K562 (cell line): ENCODE results near the gene TMEM129. TPM values are rescaled to one million over a fixed set of nuclear protein-coding genes. Genes with fewer than 3 reads are reported as not detected.
A peak's percentile ranks its signal among the peaks of the same experiment; 100 is the strongest.

ENCODE experiments used
- ATAC-seq: fragments of 200-7000 bp; cut with Tn5 transposase; 3 replicates; pipeline ENCODE4 v1.9.1; 2020; ENCODE audit warnings: moderate library complexity
- BruUV-seq: library from RNA; stranded (reverse); fragments of 400-500 nt; replicated peaks from 2 replicates; lab custom pipeline; 2021; lab: Mats Ljungman, UMichigan
- CTCF ChIA-PET: fragments of 300-600 bp; formaldehyde crosslinking; extraction: SDS; loops from one replicate; lab custom pipeline; 2021; ENCODE audit warnings: low intra/inter-chr PET ratio; lab: Yijun Ruan, JAX
- POLR2A ChIA-PET: fragments of 300-600, 350-650 bp; sonication (Branson Sonifier 250); formaldehyde crosslinking; extraction: SDS; loops from one replicate; lab custom pipeline; 2021; ENCODE audit warnings: antibody characterized with exemption, inconsistent platforms; lab: Yijun Ruan, JAX
- DNase-seq, 4 experiments: peaks; one replicate each; pipeline versions ENCODE4 v3.0.0 to v3.0.0-alpha.2; 2011 to 2018; ENCODE audit warnings: low spot score in 3 of 4, mixed read lengths in 3 of 4; ENCODE audit errors: extremely low read depth in 1 of 4
- FAIRE-seq: peaks from 2 replicates; lab custom pipeline; 2011; peaks lifted over from hg19 to GRCh38; lab: Jason Lieb, UNC
- H2AFZ ChIP-seq: 2 replicates; pipeline ENCODE4 v1.6.0; 2011; ENCODE audit warnings: low read depth, low read length, control low read depth, inconsistent platforms
- H3K27ac ChIP-seq: fragments of 200-600 bp; 3 replicates; pipeline ENCODE4 v1.8.0; 2011; ENCODE audit warnings: low read depth, mild to moderate bottlenecking, control low read depth, inconsistent platforms, low read length, moderate library complexity, mixed read lengths; ENCODE audit errors: extremely low read depth
- H3K27me3 ChIP-seq, 2 experiments: fragments of 300-600 bp in 1 of 2; 2 replicates in 1 of 2; 3 replicates in 1 of 2; pipeline versions ENCODE4 v1.6.0 to v1.8.0; 2011; ENCODE audit warnings: inconsistent platforms in 2 of 2, low read length in 2 of 2, mild to moderate bottlenecking in 1 of 2, mixed read lengths in 1 of 2, moderate library complexity in 1 of 2; ENCODE audit not compliant: control insufficient read depth in 2 of 2, insufficient read depth in 2 of 2
- H3K36me3 ChIP-seq: fragments of 300-600 bp; 3 replicates; pipeline ENCODE4 v1.8.0; 2011; ENCODE audit warnings: mild to moderate bottlenecking, low read length, inconsistent platforms; ENCODE audit not compliant: control insufficient read depth, insufficient read depth
- H3K4me1 ChIP-seq, 2 experiments: fragments of 200-600 bp in 1 of 2; replicated peaks in 1 of 2; 2 replicates in 1 of 2; 3 replicates in 1 of 2; pipeline versions ENCODE4 v1.5.1 to v1.8.0; 2011; ENCODE audit warnings: inconsistent platforms in 2 of 2, low read length in 2 of 2, mild to moderate bottlenecking in 1 of 2, mixed read lengths in 1 of 2, moderate library complexity in 1 of 2; ENCODE audit not compliant: control insufficient read depth in 2 of 2, insufficient read depth in 2 of 2
- H3K4me2 ChIP-seq: 2 replicates; pipeline ENCODE4 v1.6.1; 2011; ENCODE audit warnings: low read length, control low read depth, inconsistent platforms, mixed read lengths; ENCODE audit not compliant: insufficient read depth
- H3K4me3 ChIP-seq: fragments of 200-600 bp; sonication (generic), shearing (Covaris generic); 2 replicates; pipeline ENCODE4 v1.5.1; 2016; ENCODE audit warnings: control low read depth, inconsistent platforms
- H3K79me2 ChIP-seq: fragments of 200-600 bp; 3 replicates; pipeline ENCODE4 v1.8.0; 2011; ENCODE audit warnings: low read length, inconsistent platforms; ENCODE audit not compliant: control insufficient read depth, insufficient read depth
- H3K9ac ChIP-seq, 2 experiments: 2 replicates each; pipeline versions ENCODE4 v1.6.0 to v1.6.1; 2011; ENCODE audit warnings: low read depth in 2 of 2, low read length in 2 of 2, control low read depth in 1 of 2, inconsistent platforms in 1 of 2, mild to moderate bottlenecking in 1 of 2, mixed read lengths in 1 of 2; ENCODE audit not compliant: insufficient read depth in 1 of 2
- H3K9me1 ChIP-seq: one replicate; pipeline ENCODE4 v1.6.0; 2011; ENCODE audit warnings: inconsistent platforms, mild to moderate bottlenecking, low read length, moderate library complexity; ENCODE audit not compliant: control insufficient read depth, insufficient read depth
- H3K9me3 ChIP-seq: replicated peaks from 2 replicates; pipeline ENCODE4 v1.5.1; 2011; ENCODE audit warnings: low read depth, low read length, inconsistent platforms; ENCODE audit not compliant: control insufficient read depth, insufficient read depth
- H4K20me1 ChIP-seq: replicated peaks from 2 replicates; pipeline ENCODE4 v1.6.1; 2011; ENCODE audit warnings: low read length, inconsistent platforms, mixed read lengths; ENCODE audit not compliant: control insufficient read depth, insufficient read depth
- ADNP ChIP-seq: fragments of 200-800 bp; sonication (Bioruptor generic); IDR thresholded peaks from 2 replicates; pipeline ENCODE4 v1.6.1; 2016; ENCODE audit warnings: missing genetic modification characterization, missing compliant biosample characterization
- ERF ChIP-seq: fragments of 450-650 bp; formaldehyde crosslinking; IDR thresholded peaks from 2 replicates; pipeline ENCODE4 v1.4.0; 2020; ENCODE audit warnings: mild to moderate bottlenecking, mixed read lengths
- GABPB1 ChIP-seq: sonication (generic); formaldehyde crosslinking; IDR thresholded peaks from 2 replicates; pipeline ENCODE4 v1.8.0; 2022; ENCODE audit warnings: mild to moderate bottlenecking, missing genetic modification reagents
- HIVEP1 ChIP-seq: fragments of 250-450 bp; sonication (Bioruptor Pico); IDR thresholded peaks from 2 replicates; pipeline ENCODE4 v1.4.0; 2020; ENCODE audit warnings: mild to moderate bottlenecking
- MXD1 ChIP-seq: fragments of 250-450 bp; sonication (Bioruptor Pico); IDR thresholded peaks from 2 replicates; pipeline ENCODE4 v1.8.0; 2021; ENCODE audit warnings: borderline replicate concordance, mild to moderate bottlenecking, moderate library complexity; ENCODE audit not compliant: poor library complexity, severe bottlenecking
- NFYB ChIP-seq: IDR thresholded peaks from 2 replicates; pipeline ENCODE4 v1.6.1; 2011; ENCODE audit warnings: mild to moderate bottlenecking, moderate library complexity; ENCODE audit not compliant: insufficient read length; ENCODE audit errors: extremely low read depth
- ZC3H4 ChIP-seq: sonication (generic); formaldehyde crosslinking; IDR thresholded peaks from 2 replicates; pipeline ENCODE4 v1.9.0; 2021; ENCODE audit warnings: missing genetic modification reagents, borderline replicate concordance
- ZNF277 ChIP-seq: fragments of 250-450 bp; sonication (Bioruptor Pico); IDR thresholded peaks from 2 replicates; pipeline ENCODE4 v1.8.0; 2022; ENCODE audit warnings: inconsistent platforms, mild to moderate bottlenecking, moderate library complexity, borderline replicate concordance
- WGBS: fragments of 100-300 bp; shearing (Covaris generic); methylation state at CpG from one replicate; pipeline ENCODE4 v1.1.6; 2016; ENCODE audit warnings: low coverage, mixed read lengths; ENCODE audit not compliant: insufficient coverage; ENCODE audit errors: missing lambda C conversion rate; 5-methylcytosine and 5-hydroxymethylcytosine counted together
- in situ Hi-C: fragments of 300-500 bp; cut with MboI; formaldehyde crosslinking; loops from 4 replicates; pipeline ENCODE4 v1.15.0; 2018; ENCODE audit warnings: inconsistent platforms, mixed read lengths
- intact Hi-C: fragments of 100-400 bp; cut with micrococcal nuclease; formaldehyde crosslinking; loops from 2 replicates; pipeline ENCODE4 v1.14.2; 2022
- polyA plus RNA-seq, 8 experiments: library from polyadenylated mRNA; depleted of rRNA in 4 of 8; stranded (reverse) in 5 of 8; unstranded in 3 of 8; fragments of >200 nt; fragmentation: Nextera tagmentation in 2 of 8; fragmentation: Illumina TruSeq in 1 of 8; extraction: Ambion mirVana in 2 of 8; extraction: Trizol in 1 of 8; gene quantifications; 2 replicates each; pipeline versions ENCODE4 v1.2.1 to v1.2.3, GENCODE V29; 2011 to 2014; ENCODE audit warnings: inconsistent platforms in 1 of 8, missing spikeins in 1 of 8
- total RNA-seq, 7 experiments: library from RNA; depleted of rRNA in 6 of 7; stranded (reverse); fragments of >200 nt in 6 of 7; fragmentation: Illumina TruSeq in 2 of 7; extraction: Trizol in 2 of 7; gene quantifications; 2 replicates each; pipeline versions ENCODE4 v1.2.1 to v1.2.3, GENCODE V29; 2011 to 2021; ENCODE audit warnings: low replicate concordance in 1 of 7
- TF ChIP-seq, protein P1 (sequence below): sonication (generic); formaldehyde crosslinking; IDR thresholded peaks from 2 replicates; pipeline ENCODE4 v1.8.1; 2023; ENCODE audit warnings: mild to moderate bottlenecking, missing genetic modification reagents
- TF ChIP-seq, protein P2 (sequence below): fragments of 450-650 bp; formaldehyde crosslinking; IDR thresholded peaks from 2 replicates; pipeline ENCODE4 v1.4.0; 2020; ENCODE audit warnings: mild to moderate bottlenecking, moderate library complexity
- TF ChIP-seq, protein P3 (sequence below): fragments of 250-450 bp; sonication (Bioruptor Pico); IDR thresholded peaks from 2 replicates; pipeline ENCODE4 v1.8.0; 2022; ENCODE audit warnings: inconsistent platforms
- TF ChIP-seq, protein P4 (sequence below): fragments of 250-450 bp; sonication (Bioruptor Pico); IDR thresholded peaks from 2 replicates; pipeline ENCODE4 v1.8.0; 2022; ENCODE audit warnings: moderate library complexity, mild to moderate bottlenecking, inconsistent platforms

TMEM129 gene
- total and polyA plus RNA-seq, 9 of the 15 experiments (the other 6 are each of a cell fraction or from before 2014, with no cell fraction given), result 0.34 to 47.2 (median 18.8) TPM

DNA sequence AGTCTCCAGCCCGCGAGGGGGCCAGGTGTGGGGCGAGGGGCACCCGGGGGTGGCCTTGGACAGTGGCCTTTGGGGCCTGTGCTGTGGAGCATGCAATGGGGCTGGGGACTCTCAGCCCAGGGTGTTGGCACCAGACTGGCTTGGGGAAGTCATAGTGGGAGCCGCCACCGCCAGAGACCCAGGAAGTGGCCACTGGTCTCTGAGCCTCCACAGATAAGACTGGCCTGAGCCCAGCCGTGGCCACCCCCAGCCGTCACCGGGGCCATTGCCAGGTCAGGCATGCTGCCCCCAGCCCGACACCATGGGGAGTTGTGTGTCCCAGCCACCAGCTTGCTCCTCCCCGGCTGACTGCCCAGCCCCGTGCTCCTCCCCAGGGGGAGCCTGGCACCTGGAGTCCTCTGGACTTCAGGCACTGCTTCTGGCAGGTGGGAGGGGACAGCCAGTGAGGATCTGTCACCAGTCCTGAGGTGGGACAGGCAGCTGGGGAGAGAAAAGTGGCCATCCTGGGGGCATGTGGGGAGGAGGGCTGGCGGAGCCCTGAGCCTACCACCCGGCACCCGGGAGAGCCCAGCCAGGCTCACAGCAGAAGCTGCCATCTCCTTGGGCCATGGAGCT is 32.7 kb upstream of the TMEM129 start:
- Histone ChIP-seq H3K4me3 (no peak overlapping the region), H3K79me2 (no peaks in the 10 kb centered on the region), H2AFZ (peak overlapping the region; percentile 64), H3K9me1 (peaks cover 5% of the 10 kb centered on the region), H3K9ac (peak overlapping the region in 1 of 2 experiments; percentile 82; a peak in 3 of 4 replicates), H3K4me2 (no peak overlapping the region), H3K27me3 (no peaks in the 10 kb centered on the region), H4K20me1 (no peaks in the 10 kb centered on the region), H3K27ac (peak overlapping the region; percentile 52; the same call in 1 of the 3 replicates), H3K36me3 (no peaks in the 10 kb centered on the region), H3K9me3 (no peaks in the 10 kb centered on the region), H3K4me1 (peaks cover 23 to 94% of the 10 kb centered on the region in 2 experiments)
- 50% methylated on average over 11 of the region's 15 CpGs for WGBS
- DNase-seq (no peak), ATAC-seq (peak; percentile 2; the same call in 2 of the 3 replicates), FAIRE-seq (no peak)
- BruUV-seq, result no TSS peak
- intact Hi-C loops, result no loop called here
- ChIA-PET POLR2A (interaction anchor here (0.6 to 1.1 kb wide), 3 partner anchors 8 to 258 kb away, joined by 3 to 5 read pairs (median 4); no protein-coding TSS in a partner anchor), CTCF (no interaction called here)
- in situ Hi-C loops, result no loop called here
- TF ChIP-seq, protein P1, sequence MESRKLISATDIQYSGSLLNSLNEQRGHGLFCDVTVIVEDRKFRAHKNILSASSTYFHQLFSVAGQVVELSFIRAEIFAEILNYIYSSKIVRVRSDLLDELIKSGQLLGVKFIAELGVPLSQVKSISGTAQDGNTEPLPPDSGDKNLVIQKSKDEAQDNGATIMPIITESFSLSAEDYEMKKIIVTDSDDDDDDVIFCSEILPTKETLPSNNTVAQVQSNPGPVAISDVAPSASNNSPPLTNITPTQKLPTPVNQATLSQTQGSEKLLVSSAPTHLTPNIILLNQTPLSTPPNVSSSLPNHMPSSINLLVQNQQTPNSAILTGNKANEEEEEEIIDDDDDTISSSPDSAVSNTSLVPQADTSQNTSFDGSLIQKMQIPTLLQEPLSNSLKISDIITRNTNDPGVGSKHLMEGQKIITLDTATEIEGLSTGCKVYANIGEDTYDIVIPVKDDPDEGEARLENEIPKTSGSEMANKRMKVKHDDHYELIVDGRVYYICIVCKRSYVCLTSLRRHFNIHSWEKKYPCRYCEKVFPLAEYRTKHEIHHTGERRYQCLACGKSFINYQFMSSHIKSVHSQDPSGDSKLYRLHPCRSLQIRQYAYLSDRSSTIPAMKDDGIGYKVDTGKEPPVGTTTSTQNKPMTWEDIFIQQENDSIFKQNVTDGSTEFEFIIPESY (CRISPR knock-in tag), result peak; percentile 52; the same call in 1 of the 2 replicates
- TF ChIP-seq ADNP (tag) (no peak), ZC3H4 (CRISPR knock-in tag) (no peak), HIVEP1 (CRISPR knock-in tag) (no peak), ZNF277 (CRISPR knock-in tag) (no peak), NFYB (no peak), ERF (CRISPR knock-in tag) (no peak), GABPB1 (no peak), MXD1 (no peak)
- TF ChIP-seq, protein P2, sequence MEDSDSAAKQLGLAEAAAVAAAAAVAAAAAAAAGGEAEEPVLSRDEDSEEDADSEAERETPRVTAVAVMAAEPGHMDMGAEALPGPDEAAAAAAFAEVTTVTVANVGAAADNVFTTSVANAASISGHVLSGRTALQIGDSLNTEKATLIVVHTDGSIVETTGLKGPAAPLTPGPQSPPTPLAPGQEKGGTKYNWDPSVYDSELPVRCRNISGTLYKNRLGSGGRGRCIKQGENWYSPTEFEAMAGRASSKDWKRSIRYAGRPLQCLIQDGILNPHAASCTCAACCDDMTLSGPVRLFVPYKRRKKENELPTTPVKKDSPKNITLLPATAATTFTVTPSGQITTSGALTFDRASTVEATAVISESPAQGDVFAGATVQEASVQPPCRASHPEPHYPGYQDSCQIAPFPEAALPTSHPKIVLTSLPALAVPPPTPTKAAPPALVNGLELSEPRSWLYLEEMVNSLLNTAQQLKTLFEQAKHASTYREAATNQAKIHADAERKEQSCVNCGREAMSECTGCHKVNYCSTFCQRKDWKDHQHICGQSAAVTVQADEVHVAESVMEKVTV, result no peak
- TF ChIP-seq, protein P3, sequence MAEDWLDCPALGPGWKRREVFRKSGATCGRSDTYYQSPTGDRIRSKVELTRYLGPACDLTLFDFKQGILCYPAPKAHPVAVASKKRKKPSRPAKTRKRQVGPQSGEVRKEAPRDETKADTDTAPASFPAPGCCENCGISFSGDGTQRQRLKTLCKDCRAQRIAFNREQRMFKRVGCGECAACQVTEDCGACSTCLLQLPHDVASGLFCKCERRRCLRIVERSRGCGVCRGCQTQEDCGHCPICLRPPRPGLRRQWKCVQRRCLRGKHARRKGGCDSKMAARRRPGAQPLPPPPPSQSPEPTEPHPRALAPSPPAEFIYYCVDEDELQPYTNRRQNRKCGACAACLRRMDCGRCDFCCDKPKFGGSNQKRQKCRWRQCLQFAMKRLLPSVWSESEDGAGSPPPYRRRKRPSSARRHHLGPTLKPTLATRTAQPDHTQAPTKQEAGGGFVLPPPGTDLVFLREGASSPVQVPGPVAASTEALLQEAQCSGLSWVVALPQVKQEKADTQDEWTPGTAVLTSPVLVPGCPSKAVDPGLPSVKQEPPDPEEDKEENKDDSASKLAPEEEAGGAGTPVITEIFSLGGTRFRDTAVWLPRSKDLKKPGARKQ (CRISPR knock-in tag), result no peak
- TF ChIP-seq, protein P4, sequence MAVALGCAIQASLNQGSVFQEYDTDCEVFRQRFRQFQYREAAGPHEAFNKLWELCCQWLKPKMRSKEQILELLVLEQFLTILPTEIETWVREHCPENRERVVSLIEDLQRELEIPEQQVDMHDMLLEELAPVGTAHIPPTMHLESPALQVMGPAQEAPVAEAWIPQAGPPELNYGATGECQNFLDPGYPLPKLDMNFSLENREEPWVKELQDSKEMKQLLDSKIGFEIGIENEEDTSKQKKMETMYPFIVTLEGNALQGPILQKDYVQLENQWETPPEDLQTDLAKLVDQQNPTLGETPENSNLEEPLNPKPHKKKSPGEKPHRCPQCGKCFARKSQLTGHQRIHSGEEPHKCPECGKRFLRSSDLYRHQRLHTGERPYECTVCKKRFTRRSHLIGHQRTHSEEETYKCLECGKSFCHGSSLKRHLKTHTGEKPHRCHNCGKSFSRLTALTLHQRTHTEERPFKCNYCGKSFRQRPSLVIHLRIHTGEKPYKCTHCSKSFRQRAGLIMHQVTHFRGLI (CRISPR knock-in tag), result no peak
